ENCODE measurements around the gene ENTPD2.
A peak's percentile ranks its signal among the peaks of the same experiment; 100 is the strongest.

Gene ENTPD2

DNA sequence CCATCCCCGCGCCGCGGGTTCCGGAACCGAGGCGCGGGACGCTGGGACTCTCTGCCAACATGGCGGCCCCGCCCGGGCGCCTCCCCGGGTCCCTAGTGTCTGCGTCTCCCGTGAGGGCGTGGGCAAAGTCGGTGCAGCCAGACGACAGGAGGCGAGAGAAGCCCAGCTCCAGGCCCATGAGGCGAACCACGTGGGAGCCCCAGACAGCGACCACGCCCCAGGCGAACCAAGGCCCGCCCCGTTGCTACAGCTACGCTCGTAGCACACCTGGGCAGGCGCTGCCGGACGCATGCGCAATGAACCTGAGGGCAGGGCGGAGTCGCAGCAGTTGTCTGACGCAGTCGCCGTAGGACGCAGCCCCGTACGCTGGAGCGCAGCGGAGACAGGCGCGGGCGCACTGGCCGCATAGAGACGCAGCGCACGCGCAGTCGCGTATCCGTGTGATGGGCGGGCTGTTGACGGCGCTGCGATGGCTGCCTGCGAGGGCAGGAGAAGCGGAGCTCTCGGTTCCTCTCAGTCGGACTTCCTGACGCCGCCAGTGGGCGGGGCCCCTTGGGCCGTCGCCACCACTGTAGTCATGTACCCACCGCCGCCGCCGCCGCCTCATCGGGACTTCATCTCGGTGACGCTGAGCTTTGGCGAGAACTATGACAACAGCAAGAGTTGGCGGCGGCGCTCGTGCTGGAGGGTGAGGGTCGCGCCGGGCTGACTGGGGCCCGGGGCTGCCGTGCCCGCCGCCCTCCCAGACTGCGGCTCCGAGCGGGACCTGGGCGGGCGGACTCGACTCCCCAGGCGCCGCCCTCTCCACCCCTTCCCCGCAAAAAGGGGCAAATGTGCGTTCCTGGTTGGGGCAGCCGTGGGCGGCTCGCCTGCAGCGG, 32.9 kb upstream of the ENTPD2 start, which contains the start of gene MAN1B1:
TSS of gene MAN1B1 (plus strand) at position 455 of the 878 bp plus-strand sequence. CDS start at position 470, 15 bp downstream.
- Histone ChIP-seq H3K4me1 (ENCODE audit: insufficient read depth, low read length) (peaks cover 4% of the 10 kb centered on the region), H3K9me3 (ENCODE audit: insufficient read depth, low read depth, low read length) (no peaks in the 10 kb centered on the region), H3K36me3 (ENCODE audit: insufficient read depth, low read depth, low read length) (peaks cover 14% of the 10 kb centered on the region), H3K9ac (ENCODE audit: low read depth, low read length) (peak within 1 kb of the TSS; percentile 79; the same call in 1 of the 2 replicates), H3K27ac (ENCODE audit: low read length) (no peak within 1 kb of the TSS), H3K27me3 (ENCODE audit: insufficient read depth, low read length) (peaks cover 16% of the 10 kb centered on the region), H3K4me3 (ENCODE audit: low read length) (peak within 1 kb of the TSS; percentile 88)

DNA sequence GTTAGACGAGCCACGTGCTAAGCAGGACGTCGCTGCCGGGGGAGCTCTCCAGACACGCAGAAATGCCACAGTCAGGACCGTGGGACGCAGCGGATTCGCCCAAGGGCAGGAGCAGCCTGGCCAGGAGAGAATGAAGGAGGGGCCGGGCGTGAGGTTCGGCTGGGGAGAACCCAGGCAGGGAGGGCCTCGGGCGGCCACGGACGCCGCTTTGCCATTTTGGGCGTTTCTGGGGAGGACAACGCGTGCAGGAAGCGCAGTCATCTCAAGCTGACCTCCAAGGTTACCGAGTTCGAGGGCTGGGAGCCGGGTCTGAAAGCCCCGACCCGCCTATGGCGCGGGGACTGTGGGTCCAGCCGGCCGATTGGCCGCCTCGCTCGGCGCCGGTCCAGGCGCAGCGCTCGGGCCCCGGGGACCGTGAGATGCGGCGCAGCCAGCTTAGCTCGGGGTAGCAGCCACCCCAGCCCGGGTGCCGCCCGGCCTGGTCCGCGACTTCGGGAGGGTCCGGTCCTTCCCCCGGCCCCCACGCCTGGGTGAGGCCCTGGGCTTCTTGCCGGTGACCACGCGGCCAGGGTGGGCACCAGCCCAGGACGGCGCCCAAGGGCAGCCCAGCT, 32.2 kb upstream of the ENTPD2 start:
- peak overlapping the region; percentile 72; the same call in 1 of the 2 replicates for H3K9ac ChIP-seq (ENCODE audit: low read depth, low read length)
- H3K27ac ChIP-seq (ENCODE audit: low read length), result no peak overlapping the region
- H3K27me3 ChIP-seq (ENCODE audit: insufficient read depth, low read length), result peaks cover 16% of the 10 kb centered on the region
- H3K36me3 ChIP-seq (ENCODE audit: insufficient read depth, low read depth, low read length), result peaks cover 12% of the 10 kb centered on the region
- H3K4me3 ChIP-seq (ENCODE audit: low read length), result peak overlapping the region; percentile 88
- H3K4me1 ChIP-seq (ENCODE audit: insufficient read depth, low read length), result peaks cover 4% of the 10 kb centered on the region
- no peaks in the 10 kb centered on the region for H3K9me3 ChIP-seq (ENCODE audit: insufficient read depth, low read depth, low read length)

- H3K9me3 ChIP-seq (ENCODE audit: insufficient read depth, low read depth, low read length), result no peaks in the 10 kb centered on the region
- no peak overlapping the region for H3K27ac ChIP-seq (ENCODE audit: low read length)
- H3K4me3 ChIP-seq (ENCODE audit: low read length), result no peak overlapping the region
- H3K27me3 ChIP-seq (ENCODE audit: insufficient read depth, low read length), result peaks cover 30% of the 10 kb centered on the region
- H3K36me3 ChIP-seq (ENCODE audit: insufficient read depth, low read depth, low read length), result 0 out of 2 replicates have a peak, but pooled peaks cover 5% of the 10 kb centered on the region
- no peak overlapping the region for H3K9ac ChIP-seq (ENCODE audit: low read depth, low read length)
- peaks cover 4% of the 10 kb centered on the region for H3K4me1 ChIP-seq (ENCODE audit: insufficient read depth, low read length)
Observed at GRCh38 chr9:137084526-137084925, 30.7 kb upstream of the ENTPD2 start.

- no peak overlapping the region for H3K27ac ChIP-seq (ENCODE audit: low read length)
- H3K9me3 ChIP-seq (ENCODE audit: insufficient read depth, low read depth, low read length), result no peaks in the 10 kb centered on the region
- H3K4me3 ChIP-seq (ENCODE audit: low read length), result no peak overlapping the region
- H3K36me3 ChIP-seq (ENCODE audit: insufficient read depth, low read depth, low read length), result no peaks in the 10 kb centered on the region
- H3K4me1 ChIP-seq (ENCODE audit: insufficient read depth, low read length), result peaks cover 4% of the 10 kb centered on the region
- H3K9ac ChIP-seq (ENCODE audit: low read depth, low read length), result no peak overlapping the region
- H3K27me3 ChIP-seq (ENCODE audit: insufficient read depth, low read length), result peaks cover 40% of the 10 kb centered on the region
Observed at GRCh38 chr9:137083394-137084004, 29.6 kb upstream of the ENTPD2 start.

DNA sequence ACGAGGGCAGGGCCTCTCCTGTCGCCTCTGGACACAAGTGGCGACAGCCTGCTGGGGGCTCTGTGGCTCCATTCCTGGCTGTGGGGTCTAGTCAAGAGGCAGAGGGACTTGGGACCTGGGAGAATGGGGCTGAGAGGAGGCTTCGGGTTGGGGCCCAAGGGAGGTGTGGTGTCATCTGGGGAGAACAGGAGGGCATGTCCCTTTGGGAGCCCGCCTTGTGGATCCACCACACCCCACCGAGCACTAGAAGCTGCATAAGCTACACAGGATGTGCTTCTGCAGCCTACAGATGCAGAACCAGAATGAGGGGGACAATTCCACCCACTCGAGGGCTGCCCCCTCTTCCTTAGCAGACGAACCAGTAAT, 29.0 kb upstream of the ENTPD2 start:
- Histone ChIP-seq H3K36me3 (ENCODE audit: insufficient read depth, low read depth, low read length) (no peaks in the 10 kb centered on the region), H3K27me3 (ENCODE audit: insufficient read depth, low read length) (peaks cover 44% of the 10 kb centered on the region), H3K9ac (ENCODE audit: low read depth, low read length) (no peak overlapping the region), H3K9me3 (ENCODE audit: insufficient read depth, low read depth, low read length) (no peaks in the 10 kb centered on the region), H3K27ac (ENCODE audit: low read length) (no peak overlapping the region), H3K4me3 (ENCODE audit: low read length) (no peak overlapping the region), H3K4me1 (ENCODE audit: insufficient read depth, low read length) (peaks cover 2% of the 10 kb centered on the region)

DNA sequence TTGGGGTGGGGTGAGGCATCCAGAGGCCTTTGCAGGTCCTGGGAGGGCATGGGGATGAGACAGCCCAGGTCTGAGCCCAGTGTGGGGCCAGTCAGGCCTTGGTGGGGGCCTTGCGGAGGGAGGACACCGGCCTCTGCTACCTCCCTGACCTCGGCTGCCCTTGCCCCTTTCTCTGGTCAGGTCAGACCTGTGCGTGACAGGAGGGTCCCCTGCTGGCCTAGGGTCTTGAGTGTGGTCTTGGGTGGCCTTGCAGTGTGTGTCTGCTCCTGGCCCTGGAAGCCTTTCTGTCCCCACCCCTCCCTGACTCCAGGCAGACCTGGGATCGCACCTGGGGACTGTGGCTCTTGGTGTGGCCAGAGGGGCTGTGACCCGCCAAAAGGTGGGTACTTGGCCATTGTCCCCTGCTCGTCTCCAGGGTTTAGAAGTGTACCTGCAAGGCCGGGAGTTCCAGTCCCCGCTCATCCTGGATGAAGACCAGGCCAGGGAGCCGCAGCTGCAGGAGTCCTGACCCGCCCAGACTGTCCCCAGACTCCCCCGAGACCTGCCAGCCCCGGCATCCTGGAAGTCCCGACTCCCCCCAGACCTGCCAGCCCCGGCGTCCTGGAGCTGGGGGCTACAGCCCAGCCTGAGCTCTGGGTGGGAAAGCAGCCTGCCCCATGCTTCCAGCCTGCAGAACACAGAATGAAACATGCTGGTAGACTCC, 28.5 kb upstream of the ENTPD2 start:
- Histone ChIP-seq H3K4me3 (ENCODE audit: low read length) (no peak overlapping the region), H3K9ac (ENCODE audit: low read depth, low read length) (no peak overlapping the region), H3K27me3 (ENCODE audit: insufficient read depth, low read length) (peaks cover 45% of the 10 kb centered on the region), H3K9me3 (ENCODE audit: insufficient read depth, low read depth, low read length) (no peaks in the 10 kb centered on the region), H3K4me1 (ENCODE audit: insufficient read depth, low read length) (no peaks in the 10 kb centered on the region; the same call in 1 of the 2 replicates), H3K27ac (ENCODE audit: low read length) (no peak overlapping the region), H3K36me3 (ENCODE audit: insufficient read depth, low read depth, low read length) (no peaks in the 10 kb centered on the region)

- H3K4me1 ChIP-seq (ENCODE audit: insufficient read depth, low read length), result no peaks in the 10 kb centered on the region; the same call in 1 of the 2 replicates
- H3K4me3 ChIP-seq (ENCODE audit: low read length), result no peak overlapping the region
- H3K27me3 ChIP-seq (ENCODE audit: insufficient read depth, low read length), result peaks cover 53% of the 10 kb centered on the region
- no peak overlapping the region for H3K9ac ChIP-seq (ENCODE audit: low read depth, low read length)
- no peak overlapping the region for H3K27ac ChIP-seq (ENCODE audit: low read length)
- no peaks in the 10 kb centered on the region for H3K9me3 ChIP-seq (ENCODE audit: insufficient read depth, low read depth, low read length)
- H3K36me3 ChIP-seq (ENCODE audit: insufficient read depth, low read depth, low read length), result no peaks in the 10 kb centered on the region
Observed at GRCh38 chr9:137080260-137081122, 26.6 kb upstream of the ENTPD2 start.

DNA sequence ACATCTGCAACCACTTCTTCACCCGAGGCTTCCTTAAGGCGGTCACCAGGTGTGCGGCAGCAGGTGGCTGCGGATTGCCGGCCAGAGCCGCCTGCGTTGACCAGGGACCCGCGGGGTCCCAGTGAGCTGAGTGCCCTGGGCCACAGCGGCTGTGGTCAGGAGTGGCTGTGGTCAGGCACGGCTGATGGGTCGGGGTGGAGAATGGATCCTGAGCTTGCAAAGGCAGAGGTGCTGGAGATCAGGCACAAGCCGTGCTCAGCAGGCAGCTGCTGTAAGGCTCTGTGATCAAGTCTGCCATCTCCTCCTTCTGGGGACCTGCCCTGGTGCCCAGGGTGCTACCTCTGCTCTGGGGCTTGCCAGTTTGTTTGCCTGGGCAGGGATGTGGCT, 25.5 kb upstream of the ENTPD2 start:
- Histone ChIP-seq H3K4me1 (ENCODE audit: insufficient read depth, low read length) (peaks cover 8% of the 10 kb centered on the region; the same call in 1 of the 2 replicates), H3K27ac (ENCODE audit: low read length) (no peak overlapping the region), H3K4me3 (ENCODE audit: low read length) (no peak overlapping the region), H3K9ac (ENCODE audit: low read depth, low read length) (no peak overlapping the region), H3K27me3 (ENCODE audit: insufficient read depth, low read length) (peaks cover 55% of the 10 kb centered on the region), H3K36me3 (ENCODE audit: insufficient read depth, low read depth, low read length) (no peaks in the 10 kb centered on the region), H3K9me3 (ENCODE audit: insufficient read depth, low read depth, low read length) (no peaks in the 10 kb centered on the region)

GRCh38 chr9:137078701-137079400, 25.0 kb upstream of the ENTPD2 start:
- no peak overlapping the region for H3K27ac ChIP-seq (ENCODE audit: low read length)
- peaks cover 59% of the 10 kb centered on the region for H3K27me3 ChIP-seq (ENCODE audit: insufficient read depth, low read length)
- H3K36me3 ChIP-seq (ENCODE audit: insufficient read depth, low read depth, low read length), result no peaks in the 10 kb centered on the region
- H3K9ac ChIP-seq (ENCODE audit: low read depth, low read length), result no peak overlapping the region
- H3K4me3 ChIP-seq (ENCODE audit: low read length), result peak overlapping the region; percentile 58
- peaks cover 8% of the 10 kb centered on the region; the same call in 1 of the 2 replicates for H3K4me1 ChIP-seq (ENCODE audit: insufficient read depth, low read length)
- no peaks in the 10 kb centered on the region for H3K9me3 ChIP-seq (ENCODE audit: insufficient read depth, low read depth, low read length)
